Astrocyte (in vitro differentiated cells and primary cell): ENCODE results near the gene LMNA.

Experiments
- EZH2 ChIP-seq: IDR thresholded peaks from 2 replicates; pipeline ENCODE4 v1.6.1; 2012; ENCODE audit warnings: mild to moderate bottlenecking, low read length, inconsistent platforms; ENCODE audit not compliant: insufficient read depth
- TF ChIP-seq, protein P1 (sequence below): IDR thresholded peaks from 2 replicates; pipeline ENCODE4 v1.5.1; 2011; ENCODE audit warnings: low read depth, mild to moderate bottlenecking, inconsistent platforms, low read length, moderate library complexity; ENCODE audit not compliant: insufficient read depth

DNA sequence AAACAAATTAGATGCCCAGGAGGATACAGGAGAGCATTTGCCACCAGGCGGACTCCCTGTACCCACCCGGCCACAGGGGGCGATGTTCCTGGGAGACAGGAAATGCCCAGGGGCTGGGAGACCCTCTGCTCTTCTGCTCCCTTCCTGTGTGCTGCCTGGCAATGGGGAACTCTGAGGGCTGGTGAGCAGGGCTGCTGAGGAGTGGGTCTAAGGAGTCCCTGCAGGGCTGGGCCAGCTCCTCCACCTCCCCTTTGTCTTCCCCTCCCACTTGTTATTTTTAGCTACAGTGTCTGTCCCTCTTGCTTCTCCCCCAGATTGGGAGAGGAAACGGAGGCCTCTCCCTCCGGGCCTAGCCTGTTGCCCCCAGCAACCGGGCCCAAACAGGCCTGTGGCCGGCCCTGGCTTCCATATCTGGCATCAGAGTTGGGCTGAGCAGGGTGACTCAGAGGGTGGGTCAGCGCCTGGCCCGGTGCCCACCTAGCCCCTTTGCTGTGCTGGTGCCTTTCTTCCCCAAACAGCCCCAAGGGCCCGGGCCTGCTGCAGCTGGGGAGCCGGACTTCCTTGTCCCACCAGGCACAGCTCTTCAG lies 11.6 kb downstream of the LMNA start:
- TF ChIP-seq, protein P1, sequence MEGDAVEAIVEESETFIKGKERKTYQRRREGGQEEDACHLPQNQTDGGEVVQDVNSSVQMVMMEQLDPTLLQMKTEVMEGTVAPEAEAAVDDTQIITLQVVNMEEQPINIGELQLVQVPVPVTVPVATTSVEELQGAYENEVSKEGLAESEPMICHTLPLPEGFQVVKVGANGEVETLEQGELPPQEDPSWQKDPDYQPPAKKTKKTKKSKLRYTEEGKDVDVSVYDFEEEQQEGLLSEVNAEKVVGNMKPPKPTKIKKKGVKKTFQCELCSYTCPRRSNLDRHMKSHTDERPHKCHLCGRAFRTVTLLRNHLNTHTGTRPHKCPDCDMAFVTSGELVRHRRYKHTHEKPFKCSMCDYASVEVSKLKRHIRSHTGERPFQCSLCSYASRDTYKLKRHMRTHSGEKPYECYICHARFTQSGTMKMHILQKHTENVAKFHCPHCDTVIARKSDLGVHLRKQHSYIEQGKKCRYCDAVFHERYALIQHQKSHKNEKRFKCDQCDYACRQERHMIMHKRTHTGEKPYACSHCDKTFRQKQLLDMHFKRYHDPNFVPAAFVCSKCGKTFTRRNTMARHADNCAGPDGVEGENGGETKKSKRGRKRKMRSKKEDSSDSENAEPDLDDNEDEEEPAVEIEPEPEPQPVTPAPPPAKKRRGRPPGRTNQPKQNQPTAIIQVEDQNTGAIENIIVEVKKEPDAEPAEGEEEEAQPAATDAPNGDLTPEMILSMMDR: peak; percentile 33
- no peak for TF ChIP-seq EZH2
